Measurements from ENCODE around the gene GPC5. TPM values are rescaled to one million over a fixed set of nuclear protein-coding genes. Genes with fewer than 3 reads are reported as not detected.

The GPC5 gene
- total RNA-seq, 4 donors from 2014 or later, result not detected

- intact Hi-C loops (cut with DNase I; ENCODE audit: low total_unique reads), result no loop called here
- in situ Hi-C loops (cut with MboI; ENCODE audit: low sequenced_read_pairs in 4 of 4), result no loop called here
- Histone ChIP-seq H3K27ac (no peak overlapping the region), H3K27me3 (no peaks in the 10 kb centered on the region), H3K9me3 (no peaks in the 10 kb centered on the region), H3K36me3 (no peaks in the 10 kb centered on the region), H3K4me1 (no peaks in the 10 kb centered on the region), H3K4me3 (no peak overlapping the region)
- no peak for ATAC-seq
- TF ChIP-seq POLR2A (IDR thresholded peaks at IDR 0.05), result no peak
- TF ChIP-seq, protein P1, sequence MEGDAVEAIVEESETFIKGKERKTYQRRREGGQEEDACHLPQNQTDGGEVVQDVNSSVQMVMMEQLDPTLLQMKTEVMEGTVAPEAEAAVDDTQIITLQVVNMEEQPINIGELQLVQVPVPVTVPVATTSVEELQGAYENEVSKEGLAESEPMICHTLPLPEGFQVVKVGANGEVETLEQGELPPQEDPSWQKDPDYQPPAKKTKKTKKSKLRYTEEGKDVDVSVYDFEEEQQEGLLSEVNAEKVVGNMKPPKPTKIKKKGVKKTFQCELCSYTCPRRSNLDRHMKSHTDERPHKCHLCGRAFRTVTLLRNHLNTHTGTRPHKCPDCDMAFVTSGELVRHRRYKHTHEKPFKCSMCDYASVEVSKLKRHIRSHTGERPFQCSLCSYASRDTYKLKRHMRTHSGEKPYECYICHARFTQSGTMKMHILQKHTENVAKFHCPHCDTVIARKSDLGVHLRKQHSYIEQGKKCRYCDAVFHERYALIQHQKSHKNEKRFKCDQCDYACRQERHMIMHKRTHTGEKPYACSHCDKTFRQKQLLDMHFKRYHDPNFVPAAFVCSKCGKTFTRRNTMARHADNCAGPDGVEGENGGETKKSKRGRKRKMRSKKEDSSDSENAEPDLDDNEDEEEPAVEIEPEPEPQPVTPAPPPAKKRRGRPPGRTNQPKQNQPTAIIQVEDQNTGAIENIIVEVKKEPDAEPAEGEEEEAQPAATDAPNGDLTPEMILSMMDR (IDR thresholded peaks at IDR 0.05 in 4 of 5, conservative IDR thresholded peaks at IDR 0.05 in 1 of 5), result no peak
- no peak for DNase-seq
These were observed 105.8 kb downstream of the GPC5 start for GRCh38 chr13:91504216-91504615.

DNA sequence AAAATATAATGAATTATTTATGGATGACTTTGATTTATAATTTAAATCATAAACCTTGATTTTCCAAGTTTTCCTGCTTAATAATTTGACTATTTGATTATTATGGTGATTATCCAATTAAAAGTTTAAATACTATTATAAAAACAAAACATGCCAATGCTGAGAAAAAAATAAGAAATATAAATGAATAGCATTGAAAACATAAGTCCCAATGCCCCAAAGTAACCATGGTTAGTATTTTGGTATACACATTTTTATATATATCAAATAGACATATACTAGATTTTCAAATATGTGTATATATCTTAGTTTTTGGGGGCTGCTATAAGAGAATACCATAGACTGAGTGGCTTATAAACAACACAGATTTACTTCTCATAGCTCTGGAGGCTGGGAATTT, 108.3 kb downstream of the GPC5 start:
- H3K4me1 ChIP-seq, result no peaks in the 10 kb centered on the region
- intact Hi-C loops (cut with DNase I; ENCODE audit: low total_unique reads), result no loop called here
- H3K9me3 ChIP-seq, result no peaks in the 10 kb centered on the region
- no peak for ATAC-seq
- in situ Hi-C loops (cut with MboI; ENCODE audit: low sequenced_read_pairs in 4 of 4), result no loop called here
- no peak for DNase-seq
- no peaks in the 10 kb centered on the region for H3K27me3 ChIP-seq
- no peak overlapping the region for H3K4me3 ChIP-seq
- no peak overlapping the region for H3K27ac ChIP-seq
- TF ChIP-seq, protein P1 (IDR thresholded peaks at IDR 0.05 in 4 of 5, conservative IDR thresholded peaks at IDR 0.05 in 1 of 5), result no peak
- no peak for TF ChIP-seq POLR2A (IDR thresholded peaks at IDR 0.05)
- H3K36me3 ChIP-seq, result no peaks in the 10 kb centered on the region

GRCh38 chr13:91510058-91510457, 111.6 kb downstream of the GPC5 start:
- in situ Hi-C loops (cut with MboI; ENCODE audit: low sequenced_read_pairs in 4 of 4), result no loop called here

GRCh38 chr13:91513790-91514189, 115.4 kb downstream of the GPC5 start:
- no peak for DNase-seq
- Histone ChIP-seq H3K27me3 (no peaks in the 10 kb centered on the region), H3K9me3 (no peaks in the 10 kb centered on the region), H3K27ac (no peak overlapping the region), H3K4me1 (no peaks in the 10 kb centered on the region), H3K36me3 (no peaks in the 10 kb centered on the region), H3K4me3 (no peak overlapping the region)
- no peak for ATAC-seq
- intact Hi-C loops (cut with DNase I; ENCODE audit: low total_unique reads), result no loop called here
- TF ChIP-seq POLR2A (IDR thresholded peaks at IDR 0.05), result no peak
- TF ChIP-seq, protein P1 (IDR thresholded peaks at IDR 0.05 in 4 of 5, conservative IDR thresholded peaks at IDR 0.05 in 1 of 5), result no peak
- in situ Hi-C loops (cut with MboI; ENCODE audit: low sequenced_read_pairs in 4 of 4), result no loop called here

More at GRCh38 chr13:91510058-91510457, 111.6 kb downstream of the GPC5 start:
- intact Hi-C loops (cut with DNase I; ENCODE audit: low total_unique reads), result no loop called here
- ATAC-seq (no peak), DNase-seq (no peak)
- Histone ChIP-seq H3K27me3 (no peaks in the 10 kb centered on the region), H3K4me3 (no peak overlapping the region), H3K36me3 (no peaks in the 10 kb centered on the region), H3K27ac (no peak overlapping the region), H3K4me1 (no peaks in the 10 kb centered on the region), H3K9me3 (no peaks in the 10 kb centered on the region)
- TF ChIP-seq, protein P1 (IDR thresholded peaks at IDR 0.05 in 4 of 5, conservative IDR thresholded peaks at IDR 0.05 in 1 of 5), result no peak
- no peak for TF ChIP-seq POLR2A (IDR thresholded peaks at IDR 0.05)

- H3K27me3 ChIP-seq, result no peaks in the 10 kb centered on the region
- intact Hi-C loops (cut with DNase I; ENCODE audit: low total_unique reads), result no loop called here
- ATAC-seq, result no peak
These were observed 118.4 kb downstream of the GPC5 start for GRCh38 chr13:91516799-91517198.

More at GRCh38 chr13:91516799-91517198, 118.4 kb downstream of the GPC5 start:
- Histone ChIP-seq H3K27ac (no peak overlapping the region), H3K4me3 (no peak overlapping the region), H3K4me1 (no peaks in the 10 kb centered on the region), H3K9me3 (no peaks in the 10 kb centered on the region), H3K36me3 (no peaks in the 10 kb centered on the region)
- TF ChIP-seq POLR2A (IDR thresholded peaks at IDR 0.05), result no peak
- TF ChIP-seq, protein P1 (IDR thresholded peaks at IDR 0.05 in 4 of 5, conservative IDR thresholded peaks at IDR 0.05 in 1 of 5), result no peak
- DNase-seq, result no peak
- in situ Hi-C loops (cut with MboI; ENCODE audit: low sequenced_read_pairs in 4 of 4), result no loop called here

Data from gastrocnemius medialis (tissue), 4 donors.